ENCODE results near the gene RASSF7.

The RASSF7 gene

DNA sequence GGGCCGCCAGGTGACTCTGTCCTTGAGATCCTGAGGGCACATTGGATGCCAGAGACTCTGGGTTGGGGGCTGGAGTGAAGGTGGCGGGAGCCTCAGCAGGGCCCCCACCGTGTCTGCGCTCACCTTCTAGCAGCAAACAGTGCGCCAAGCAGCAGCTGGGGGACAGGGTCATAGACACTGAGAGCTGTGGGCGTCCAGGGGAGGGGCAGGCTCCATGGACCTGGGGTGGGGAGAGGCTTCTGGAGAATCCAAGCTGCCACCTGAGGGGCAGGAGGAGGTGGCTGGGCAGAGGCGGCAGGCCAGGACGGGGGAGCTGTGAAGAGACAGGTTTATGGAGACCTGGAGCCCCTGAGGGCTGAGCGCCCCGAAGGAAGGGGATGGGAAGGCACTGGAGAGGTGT is 23.5 kb downstream of the RASSF7 start:
- H3K4me3 ChIP-seq (replicated peaks; ENCODE audit: low read depth, low read length): no peak overlapping the region
- TF ChIP-seq, protein P1, sequence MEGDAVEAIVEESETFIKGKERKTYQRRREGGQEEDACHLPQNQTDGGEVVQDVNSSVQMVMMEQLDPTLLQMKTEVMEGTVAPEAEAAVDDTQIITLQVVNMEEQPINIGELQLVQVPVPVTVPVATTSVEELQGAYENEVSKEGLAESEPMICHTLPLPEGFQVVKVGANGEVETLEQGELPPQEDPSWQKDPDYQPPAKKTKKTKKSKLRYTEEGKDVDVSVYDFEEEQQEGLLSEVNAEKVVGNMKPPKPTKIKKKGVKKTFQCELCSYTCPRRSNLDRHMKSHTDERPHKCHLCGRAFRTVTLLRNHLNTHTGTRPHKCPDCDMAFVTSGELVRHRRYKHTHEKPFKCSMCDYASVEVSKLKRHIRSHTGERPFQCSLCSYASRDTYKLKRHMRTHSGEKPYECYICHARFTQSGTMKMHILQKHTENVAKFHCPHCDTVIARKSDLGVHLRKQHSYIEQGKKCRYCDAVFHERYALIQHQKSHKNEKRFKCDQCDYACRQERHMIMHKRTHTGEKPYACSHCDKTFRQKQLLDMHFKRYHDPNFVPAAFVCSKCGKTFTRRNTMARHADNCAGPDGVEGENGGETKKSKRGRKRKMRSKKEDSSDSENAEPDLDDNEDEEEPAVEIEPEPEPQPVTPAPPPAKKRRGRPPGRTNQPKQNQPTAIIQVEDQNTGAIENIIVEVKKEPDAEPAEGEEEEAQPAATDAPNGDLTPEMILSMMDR (IDR thresholded peaks at IDR 0.05; ENCODE audit: low read length, missing control alignments): no peak
- no peak for DNase-seq (ENCODE audit: low read depth)

DNA sequence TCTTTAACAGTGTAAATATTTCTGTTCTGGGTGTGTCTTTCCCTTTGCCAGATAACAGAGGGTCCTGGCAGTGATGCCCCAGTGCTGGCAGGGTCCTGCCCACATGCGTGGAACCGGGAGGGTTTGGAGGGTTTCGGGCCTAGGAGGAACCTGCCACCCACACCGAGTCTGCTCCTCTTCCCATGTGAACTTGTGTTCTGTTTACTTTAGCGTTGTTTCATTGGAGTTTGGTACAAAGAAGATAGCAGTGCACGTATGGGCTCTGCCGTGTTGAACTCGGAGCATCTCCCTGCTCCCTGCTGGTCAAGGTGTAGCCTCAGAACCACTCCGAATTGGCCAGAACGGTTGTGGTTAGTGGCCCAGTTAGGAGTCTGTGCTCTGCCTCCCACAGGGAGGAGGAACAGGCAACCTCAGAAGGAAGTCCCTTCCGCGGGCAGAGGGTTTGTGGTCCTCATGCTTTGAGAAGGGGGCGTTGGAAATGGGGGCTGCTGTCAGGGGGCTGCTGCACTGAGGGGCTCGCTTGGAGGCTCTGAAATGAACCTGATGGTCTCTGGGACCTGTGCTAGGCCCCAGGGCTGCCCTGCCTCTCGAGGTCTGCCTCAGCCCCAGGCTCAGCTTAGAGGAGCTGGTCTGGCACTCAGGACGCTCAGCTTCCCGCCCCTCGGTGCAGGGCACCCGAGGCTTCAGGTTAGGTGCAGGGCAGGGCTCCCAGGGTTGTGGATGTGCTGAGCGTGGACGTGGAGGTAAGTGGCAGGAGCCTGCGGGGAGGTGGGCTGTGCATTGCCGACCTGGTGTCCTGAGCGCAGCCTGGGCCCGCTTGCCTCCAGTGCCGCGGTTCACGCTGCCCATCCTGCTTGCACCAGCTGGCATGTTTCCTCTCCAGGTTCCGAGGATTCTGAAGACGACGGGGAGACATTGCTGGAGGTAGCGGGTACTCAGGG is 25.9 kb downstream of the RASSF7 start:
- H3K4me3 ChIP-seq (replicated peaks; ENCODE audit: low read depth, low read length): no peak overlapping the region
- TF ChIP-seq, protein P1 (IDR thresholded peaks at IDR 0.05; ENCODE audit: low read length, missing control alignments): no peak
- DNase-seq (ENCODE audit: low read depth): no peak

DNA sequence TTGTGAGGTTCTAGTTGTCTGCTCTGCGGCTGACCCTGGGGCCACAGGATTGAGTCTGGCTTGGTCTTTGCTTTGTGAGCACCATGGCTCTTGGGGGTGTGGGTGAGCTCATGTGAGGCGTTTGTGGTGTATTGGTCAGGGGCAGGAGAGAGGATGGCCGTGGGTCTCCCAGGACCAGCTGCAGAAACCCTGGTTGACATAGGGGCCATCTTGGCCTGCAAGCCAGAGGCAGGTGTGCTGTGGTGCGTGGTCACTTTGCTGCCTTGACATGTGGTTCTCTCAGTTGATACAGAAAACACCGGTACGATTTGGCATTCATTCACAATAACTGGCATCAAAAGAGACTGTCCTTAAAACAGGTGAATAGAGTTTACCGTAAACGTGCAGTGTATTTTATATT is 26.8 kb downstream of the RASSF7 start:
- no peak overlapping the region for H3K4me3 ChIP-seq (replicated peaks; ENCODE audit: low read depth, low read length)
- DNase-seq (ENCODE audit: low read depth): no peak
- TF ChIP-seq, protein P1 (IDR thresholded peaks at IDR 0.05; ENCODE audit: low read length, missing control alignments): no peak

DNA sequence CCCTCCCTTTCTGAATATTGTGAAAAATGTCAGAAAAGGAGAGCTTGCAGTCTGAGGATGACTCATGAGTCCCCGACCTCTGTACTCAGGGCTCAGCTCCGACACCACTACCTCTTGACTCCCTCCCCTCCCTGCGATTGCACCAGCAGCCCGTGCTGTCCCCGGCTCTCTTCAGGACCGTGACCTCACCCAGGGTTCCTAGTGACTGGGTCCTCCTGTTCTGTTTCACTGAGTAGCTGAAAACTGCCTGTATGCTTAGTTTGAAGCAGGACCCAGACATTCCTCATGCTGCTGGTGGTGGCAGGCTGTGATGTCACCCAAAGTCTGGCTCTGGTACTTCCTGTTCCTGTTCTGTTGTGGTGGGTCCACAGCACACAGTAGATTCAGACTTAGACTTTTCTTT is 27.2 kb downstream of the RASSF7 start:
- peak; percentile 73 for DNase-seq (ENCODE audit: low read depth)

DNA sequence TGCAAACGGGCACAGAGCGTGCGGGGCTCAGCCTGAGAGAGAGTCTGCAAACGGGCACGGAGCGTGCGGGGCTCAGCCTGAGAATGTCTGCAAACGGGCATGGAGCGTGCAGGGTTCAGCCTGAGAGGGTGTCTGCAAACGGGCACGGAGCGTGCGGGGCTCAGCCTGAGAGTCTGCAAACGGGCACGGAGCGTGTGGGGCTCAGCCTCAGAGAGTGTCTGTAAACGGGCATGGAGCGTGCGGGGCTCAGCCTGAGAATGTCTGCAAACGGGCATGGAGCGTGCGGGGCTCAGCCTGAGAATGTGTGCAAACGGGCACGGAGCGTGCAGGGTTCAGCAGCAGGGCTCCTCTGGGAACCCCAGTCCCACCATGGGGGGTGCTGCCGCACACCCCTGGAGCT is 29.0 kb downstream of the RASSF7 start:
- TF ChIP-seq, protein P1 (IDR thresholded peaks at IDR 0.05; ENCODE audit: low read length, missing control alignments): no peak
- DNase-seq (ENCODE audit: low read depth): no peak
- no peak overlapping the region for H3K4me3 ChIP-seq (replicated peaks; ENCODE audit: low read depth, low read length)

More for the DNA sequence above, 27.2 kb downstream of the RASSF7 start:
- TF ChIP-seq, protein P1 (IDR thresholded peaks at IDR 0.05; ENCODE audit: low read length, missing control alignments): no peak
- no peak overlapping the region for H3K4me3 ChIP-seq (replicated peaks; ENCODE audit: low read depth, low read length)

DNA sequence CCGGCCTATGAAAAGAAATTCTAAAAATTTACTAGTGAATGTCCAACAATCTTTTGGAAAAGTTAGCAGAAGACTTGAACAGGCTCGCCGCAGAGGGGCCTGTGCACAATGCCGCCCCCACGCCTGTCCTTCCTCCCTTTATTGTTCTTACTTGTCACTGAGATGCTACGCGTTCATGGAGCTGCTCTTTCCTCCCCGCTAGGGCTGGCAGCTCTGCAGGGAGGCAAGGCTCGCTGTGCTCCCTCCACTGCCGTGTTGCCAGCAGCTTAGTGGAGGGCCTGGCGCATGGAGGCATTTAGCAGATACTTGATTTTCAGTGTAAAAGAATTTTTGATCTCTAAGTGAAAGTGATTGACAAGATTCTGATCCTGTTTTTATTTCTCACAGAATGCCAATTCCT is 30.2 kb downstream of the RASSF7 start:
- no peak overlapping the region for H3K4me3 ChIP-seq (replicated peaks; ENCODE audit: low read depth, low read length)
- TF ChIP-seq, protein P1 (IDR thresholded peaks at IDR 0.05; ENCODE audit: low read length, missing control alignments): no peak
- DNase-seq (ENCODE audit: low read depth): no peak

Data from fibroblast of pulmonary artery (primary cell).